Breast epithelium (tissue), 3 donors: Measurements from ENCODE around the gene HEATR9.

ENCODE experiments used
- CTCF ChIP-seq, 3 donors: fragments of 450-650 bp; IDR thresholded peaks; one replicate each; pipeline ENCODE4 v1.5.1; 2016 to 2017; ENCODE audit warnings: antibody characterized with exemption in 3 of 3, mild to moderate bottlenecking in 3 of 3, moderate library complexity in 3 of 3
- POLR2A ChIP-seq: fragments of 450-650 bp; IDR thresholded peaks from one replicate; pipeline ENCODE4 v1.6.1; 2016; ENCODE audit warnings: antibody characterized with exemption, mild to moderate bottlenecking, moderate library complexity
- POLR2AphosphoS5 ChIP-seq, 3 donors: sonication (generic); formaldehyde crosslinking; IDR thresholded peaks; one replicate each; pipeline ENCODE4 v1.6.1; 2017; ENCODE audit warnings: antibody characterized with exemption in 3 of 3

- no peak for TF ChIP-seq CTCF (IDR thresholded peaks at IDR 0.05)
- TF ChIP-seq POLR2AphosphoS5 (IDR thresholded peaks at IDR 0.05), result no peak
- no peak for TF ChIP-seq POLR2A
Observed at GRCh38 chr17:35879773-35880654, 11.3 kb upstream of the HEATR9 start, which contains the start of gene CCL5.
